ENCODE data around the gene PLA2G4A. TPM values are rescaled to one million over a fixed set of nuclear protein-coding genes. Genes with fewer than 3 reads are reported as not detected.

The PLA2G4A gene
- total and polyA plus RNA-seq, 7 donors: 3.2 to 51.0 (median 17.2) TPM

DNA sequence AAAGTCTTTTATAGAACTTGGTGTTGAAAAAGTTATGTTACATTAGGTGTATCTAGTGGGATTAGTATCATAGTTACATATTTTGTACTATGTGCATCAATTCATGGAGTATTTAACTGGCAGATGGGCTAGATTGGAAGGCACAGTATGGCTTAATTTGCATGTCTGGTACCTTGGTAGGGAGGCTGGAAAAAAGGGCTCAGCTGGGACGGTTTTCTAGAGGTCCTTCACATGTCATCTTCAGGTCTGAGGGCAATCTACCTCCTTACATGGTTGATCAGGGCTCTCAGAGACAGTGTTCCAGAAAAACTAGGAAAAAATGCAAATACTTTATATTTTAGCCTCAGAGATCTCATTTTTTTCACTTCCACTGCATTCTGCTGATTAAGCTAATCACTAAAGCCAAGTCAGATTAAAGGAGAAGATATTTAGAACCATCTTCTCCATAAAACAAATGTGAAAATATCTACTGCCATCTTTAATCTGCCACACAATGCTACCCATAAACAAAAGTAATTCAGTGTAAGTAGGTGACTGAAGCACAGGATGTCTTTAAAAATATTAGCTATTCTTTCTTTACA, 209.3 kb downstream of the PLA2G4A start:
- Histone ChIP-seq H3K4me1 (no peaks in the 10 kb centered on the region), H3K27me3 (no peaks in the 10 kb centered on the region), H3K27ac (no peak overlapping the region), H3K9me3 (no peaks in the 10 kb centered on the region), H3K36me3 (no peaks in the 10 kb centered on the region), H3K4me3 (no peak overlapping the region)
- TF ChIP-seq, protein P1, sequence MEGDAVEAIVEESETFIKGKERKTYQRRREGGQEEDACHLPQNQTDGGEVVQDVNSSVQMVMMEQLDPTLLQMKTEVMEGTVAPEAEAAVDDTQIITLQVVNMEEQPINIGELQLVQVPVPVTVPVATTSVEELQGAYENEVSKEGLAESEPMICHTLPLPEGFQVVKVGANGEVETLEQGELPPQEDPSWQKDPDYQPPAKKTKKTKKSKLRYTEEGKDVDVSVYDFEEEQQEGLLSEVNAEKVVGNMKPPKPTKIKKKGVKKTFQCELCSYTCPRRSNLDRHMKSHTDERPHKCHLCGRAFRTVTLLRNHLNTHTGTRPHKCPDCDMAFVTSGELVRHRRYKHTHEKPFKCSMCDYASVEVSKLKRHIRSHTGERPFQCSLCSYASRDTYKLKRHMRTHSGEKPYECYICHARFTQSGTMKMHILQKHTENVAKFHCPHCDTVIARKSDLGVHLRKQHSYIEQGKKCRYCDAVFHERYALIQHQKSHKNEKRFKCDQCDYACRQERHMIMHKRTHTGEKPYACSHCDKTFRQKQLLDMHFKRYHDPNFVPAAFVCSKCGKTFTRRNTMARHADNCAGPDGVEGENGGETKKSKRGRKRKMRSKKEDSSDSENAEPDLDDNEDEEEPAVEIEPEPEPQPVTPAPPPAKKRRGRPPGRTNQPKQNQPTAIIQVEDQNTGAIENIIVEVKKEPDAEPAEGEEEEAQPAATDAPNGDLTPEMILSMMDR (IDR thresholded peaks at IDR 0.05): no peak
- TF ChIP-seq POLR2AphosphoS5 (IDR thresholded peaks at IDR 0.05): no peak
- TF ChIP-seq EP300 (IDR thresholded peaks at IDR 0.05): no peak
- no peak for TF ChIP-seq POLR2A (IDR thresholded peaks at IDR 0.05)
- intact Hi-C loops (cut with DNase I): no loop called here
- WGBS, 2 donors: 22 to 80% methylated on average over 1 of the region's 1 CpG
- no peak for DNase-seq

Other genes with a start within 250 kb of the PLA2G4A start
- gene PTGS2, start 148.5 kb upstream of the PLA2G4A start, total RNA-seq: 100 to 1,000 TPM in 1 of 4 donors, 10 to 100 TPM in 3; 16.1 to 118 (median 31.1) TPM
- gene PTGS2, start 148.5 kb upstream of the PLA2G4A start, polyA plus RNA-seq: 1 to 10 TPM in 2 of 3 donors, under 1 TPM in 1; 0.60 to 8.1 (median 3.0) TPM

Measured in sigmoid colon (tissue), 7 donors.